Hematopoietic multipotent progenitor cell (in vitro differentiated cells): ENCODE data around the gene ATOH8. TPM values are rescaled to one million over a fixed set of nuclear protein-coding genes. Genes with fewer than 3 reads are reported as not detected.

Experiments
- DNase-seq, 3 donors: peaks; one replicate each; pipeline ENCODE4 v3.0.0-alpha.2; 2011 to 2015; ENCODE audit warnings: low read depth in 2 of 3, low spot score in 2 of 3
- total RNA-seq: library from RNA; depleted of rRNA; stranded (reverse); fragments of >200 nt; gene quantifications from one replicate; pipeline ENCODE4 v1.2.3, GENCODE V29; 2012

Gene ATOH8
- total RNA-seq, 1 donor, result under 0.01 TPM

- no peak for DNase-seq
Measured at GRCh38 chr2:85780316-85781012, 26.7 kb downstream of the ATOH8 start.

- DNase-seq, result no peak
Measured at GRCh38 chr2:85781013-85781332, 27.2 kb downstream of the ATOH8 start.

- DNase-seq, result no peak
Measured at GRCh38 chr2:85783796-85784195, 30.0 kb downstream of the ATOH8 start.

- DNase-seq, result no peak
Measured at GRCh38 chr2:85784474-85784986, 30.7 kb downstream of the ATOH8 start.

GRCh38 chr2:85785027-85785822 is 31.4 kb downstream of the ATOH8 start:
- DNase-seq, result peak in 2 of 3 donors; percentile 79 to 90

GRCh38 chr2:85785871-85786270 is 32.1 kb downstream of the ATOH8 start:
- DNase-seq, result no peak

GRCh38 chr2:85786444-85786843 is 32.7 kb downstream of the ATOH8 start:
- no peak for DNase-seq

GRCh38 chr2:85786865-85787264 is 33.1 kb downstream of the ATOH8 start:
- DNase-seq, result no peak

GRCh38 chr2:85787282-85787980 is 33.6 kb downstream of the ATOH8 start:
- DNase-seq, result no peak

GRCh38 chr2:85787981-85788340 is 34.2 kb downstream of the ATOH8 start:
- no peak for DNase-seq

- DNase-seq, result no peak
Measured at GRCh38 chr2:85788603-85789002, 34.8 kb downstream of the ATOH8 start.

- no peak for DNase-seq
Measured at GRCh38 chr2:85789271-85789670, 35.5 kb downstream of the ATOH8 start.

GRCh38 chr2:85790032-85790431 is 36.2 kb downstream of the ATOH8 start:
- DNase-seq, result no peak

- peak in 1 of 3 donors; percentile 55 for DNase-seq
Measured at GRCh38 chr2:85790499-85791188, 36.9 kb downstream of the ATOH8 start.

- no peak for DNase-seq
Measured at GRCh38 chr2:85791704-85792565, 38.1 kb downstream of the ATOH8 start.

- no peak for DNase-seq
Measured at GRCh38 chr2:85792783-85793441, 39.1 kb downstream of the ATOH8 start.

GRCh38 chr2:85793584-85793983 is 39.8 kb downstream of the ATOH8 start:
- no peak for DNase-seq

GRCh38 chr2:85794038-85794441 is 40.2 kb downstream of the ATOH8 start:
- no peak for DNase-seq

- DNase-seq, result no peak
Measured at GRCh38 chr2:85794491-85795121, 40.8 kb downstream of the ATOH8 start.
